ENCODE results near the gene PLD4. TPM values are rescaled to one million over a fixed set of nuclear protein-coding genes. Genes with fewer than 3 reads are reported as not detected.

Gene PLD4
- total RNA-seq, 4 donors from 2014 or later: 1.7 to 4.1 TPM; not detected in 2

DNA sequence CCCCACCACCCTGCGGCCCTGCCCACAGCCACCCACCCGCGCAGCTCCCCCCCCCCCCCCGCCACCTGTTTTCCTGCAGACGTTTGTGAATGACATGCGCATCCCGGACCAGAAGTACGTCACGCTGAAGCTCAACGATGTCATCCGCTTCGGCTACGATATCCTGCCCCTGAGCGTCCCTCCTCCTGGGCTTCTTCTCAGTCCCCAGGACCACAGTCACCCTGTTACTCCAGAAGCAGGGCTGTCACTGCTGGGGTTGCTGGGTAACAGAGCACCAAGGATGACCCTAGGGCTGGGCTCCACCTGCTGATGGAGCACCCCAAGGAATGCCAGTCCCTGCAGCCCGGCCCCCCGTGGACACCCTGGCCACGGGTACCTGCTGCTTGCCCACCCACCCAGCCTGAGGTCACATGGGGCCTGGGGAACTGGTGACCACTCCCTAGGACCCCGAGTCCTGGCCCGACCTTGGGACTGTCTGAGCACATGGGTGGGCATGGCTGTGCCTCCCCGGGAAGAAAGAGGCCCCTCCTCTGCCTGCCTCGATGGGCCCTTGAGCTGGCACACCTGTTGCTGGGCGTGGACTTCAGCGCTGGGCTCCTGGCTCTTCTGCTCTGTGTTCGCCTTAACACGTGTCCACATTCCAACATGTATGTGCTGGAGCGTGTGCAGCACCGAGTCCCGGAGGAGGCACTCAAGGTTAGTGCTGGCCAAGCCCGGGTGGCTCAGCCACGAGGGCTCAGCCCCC, 46.7 kb upstream of the PLD4 start:
- no peak overlapping the region for H3K27ac ChIP-seq
- H3K27me3 ChIP-seq: no peaks in the 10 kb centered on the region
- H3K4me1 ChIP-seq: no peaks in the 10 kb centered on the region
- peaks cover 0 to 32% (median 0%) of the 10 kb centered on the region in 3 donors for H3K36me3 ChIP-seq
- no peak for DNase-seq
- H3K4me3 ChIP-seq: no peak overlapping the region
- TF ChIP-seq, protein P1, sequence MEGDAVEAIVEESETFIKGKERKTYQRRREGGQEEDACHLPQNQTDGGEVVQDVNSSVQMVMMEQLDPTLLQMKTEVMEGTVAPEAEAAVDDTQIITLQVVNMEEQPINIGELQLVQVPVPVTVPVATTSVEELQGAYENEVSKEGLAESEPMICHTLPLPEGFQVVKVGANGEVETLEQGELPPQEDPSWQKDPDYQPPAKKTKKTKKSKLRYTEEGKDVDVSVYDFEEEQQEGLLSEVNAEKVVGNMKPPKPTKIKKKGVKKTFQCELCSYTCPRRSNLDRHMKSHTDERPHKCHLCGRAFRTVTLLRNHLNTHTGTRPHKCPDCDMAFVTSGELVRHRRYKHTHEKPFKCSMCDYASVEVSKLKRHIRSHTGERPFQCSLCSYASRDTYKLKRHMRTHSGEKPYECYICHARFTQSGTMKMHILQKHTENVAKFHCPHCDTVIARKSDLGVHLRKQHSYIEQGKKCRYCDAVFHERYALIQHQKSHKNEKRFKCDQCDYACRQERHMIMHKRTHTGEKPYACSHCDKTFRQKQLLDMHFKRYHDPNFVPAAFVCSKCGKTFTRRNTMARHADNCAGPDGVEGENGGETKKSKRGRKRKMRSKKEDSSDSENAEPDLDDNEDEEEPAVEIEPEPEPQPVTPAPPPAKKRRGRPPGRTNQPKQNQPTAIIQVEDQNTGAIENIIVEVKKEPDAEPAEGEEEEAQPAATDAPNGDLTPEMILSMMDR (IDR thresholded peaks at IDR 0.05): no peak
- no peak for TF ChIP-seq POLR2A (IDR thresholded peaks at IDR 0.05)
- no peaks in the 10 kb centered on the region for H3K9me3 ChIP-seq

DNA sequence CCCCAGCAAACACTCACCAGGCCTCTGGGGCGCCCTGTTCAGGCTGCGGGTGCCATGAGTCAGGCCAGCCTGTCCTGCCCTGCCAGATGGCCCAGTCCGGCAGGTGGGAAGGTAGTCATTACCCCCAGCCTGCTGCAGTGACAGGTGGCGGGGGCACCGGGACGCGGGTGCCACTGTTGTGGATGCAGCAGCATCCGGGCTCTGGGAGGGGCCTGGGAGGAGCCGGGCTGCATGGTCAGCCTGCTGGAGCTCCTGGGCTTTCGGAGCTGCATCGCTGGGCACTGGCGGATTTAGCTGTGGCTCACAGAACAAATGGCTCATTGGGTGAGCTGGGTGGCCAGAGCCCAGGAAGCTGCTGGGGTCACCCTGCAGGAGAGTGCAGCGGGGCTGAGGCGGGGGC, 46.1 kb upstream of the PLD4 start:
- TF ChIP-seq, protein P1 (IDR thresholded peaks at IDR 0.05): no peak
- no peak for TF ChIP-seq POLR2A (IDR thresholded peaks at IDR 0.05)
- Histone ChIP-seq H3K36me3 (peaks cover 0 to 38% (median 0%) of the 10 kb centered on the region in 3 donors), H3K4me1 (no peaks in the 10 kb centered on the region), H3K27me3 (no peaks in the 10 kb centered on the region), H3K9me3 (no peaks in the 10 kb centered on the region), H3K4me3 (no peak overlapping the region), H3K27ac (no peak overlapping the region)
- no peak for DNase-seq

DNA sequence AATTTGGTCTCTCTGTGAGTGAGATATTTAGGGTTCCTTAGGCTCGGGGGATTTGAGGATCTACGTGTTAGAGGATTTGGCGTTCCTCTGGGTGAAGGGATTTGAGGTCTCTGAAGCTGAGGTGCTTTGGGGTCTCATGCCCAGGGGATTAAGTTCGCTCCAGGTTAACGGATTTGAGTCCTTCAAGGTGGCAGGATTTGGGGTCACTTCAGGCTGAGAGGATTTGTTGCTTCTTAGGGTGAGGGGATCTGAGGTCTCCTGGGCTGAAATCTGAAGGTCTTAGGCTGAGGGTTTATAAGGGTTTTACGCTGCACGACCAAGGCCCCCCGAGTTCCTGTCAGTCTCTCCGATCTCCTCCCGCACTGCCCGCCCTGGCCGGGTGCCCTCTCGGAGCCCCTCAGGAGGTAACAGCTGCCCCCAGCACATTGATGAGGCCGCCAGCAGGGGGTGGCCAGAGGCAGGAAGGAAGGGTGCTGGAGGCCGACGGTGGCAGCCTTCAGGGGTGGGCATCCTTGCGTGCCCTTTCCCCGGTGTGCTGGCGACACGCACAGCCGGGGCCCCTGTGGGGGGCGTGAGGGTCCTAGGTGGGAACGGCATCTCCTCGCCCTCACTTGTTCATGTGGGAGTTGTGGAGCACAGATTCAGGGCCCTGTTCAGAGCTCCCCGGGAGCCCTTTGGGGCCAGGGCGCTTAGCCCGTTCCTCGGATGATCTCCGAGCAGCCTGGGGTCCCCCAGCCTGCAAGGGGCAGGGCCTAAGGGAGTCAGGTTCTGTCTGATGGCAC, 45.3 kb upstream of the PLD4 start:
- no peak overlapping the region for H3K4me3 ChIP-seq
- H3K4me1 ChIP-seq: no peaks in the 10 kb centered on the region
- no peak for DNase-seq
- H3K36me3 ChIP-seq: peaks cover 0 to 46% (median 0%) of the 10 kb centered on the region in 3 donors
- no peak overlapping the region for H3K27ac ChIP-seq
- TF ChIP-seq, protein P1 (IDR thresholded peaks at IDR 0.05): no peak
- TF ChIP-seq POLR2A (IDR thresholded peaks at IDR 0.05): no peak
- no peaks in the 10 kb centered on the region for H3K27me3 ChIP-seq
- no peaks in the 10 kb centered on the region for H3K9me3 ChIP-seq

DNA sequence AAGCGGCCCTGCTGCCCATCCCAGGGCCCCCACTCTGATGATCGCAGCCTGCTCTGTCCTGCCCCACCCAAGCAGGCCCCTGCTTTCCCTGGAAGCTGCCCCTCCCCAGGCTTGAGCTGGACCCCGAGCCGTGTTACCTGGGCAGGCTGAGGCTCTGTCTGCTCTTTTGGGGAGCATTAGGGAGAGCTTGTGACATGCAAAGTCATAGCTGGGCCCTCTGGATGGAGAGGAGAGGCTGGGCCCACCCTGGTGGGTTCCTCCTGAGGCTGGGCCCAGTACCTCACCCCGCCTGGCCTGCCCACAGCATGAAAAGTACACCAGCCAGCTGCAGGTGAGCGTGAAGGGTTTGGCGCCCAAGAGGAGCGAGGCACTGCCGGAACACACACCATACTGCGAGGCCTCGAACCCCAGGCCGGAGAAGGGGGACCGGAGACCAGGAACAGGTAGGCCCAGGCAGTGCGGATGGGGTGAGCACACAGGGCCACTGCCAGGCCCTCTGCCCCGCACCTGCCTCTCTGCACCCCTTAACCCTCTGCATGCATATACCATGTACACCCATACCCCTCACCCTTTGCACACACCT, 44.6 kb upstream of the PLD4 start:
- no peak overlapping the region for H3K27ac ChIP-seq
- no peaks in the 10 kb centered on the region for H3K27me3 ChIP-seq
- no peak overlapping the region for H3K4me3 ChIP-seq
- no peaks in the 10 kb centered on the region for H3K9me3 ChIP-seq
- no peak for DNase-seq
- TF ChIP-seq POLR2A (IDR thresholded peaks at IDR 0.05): no peak
- TF ChIP-seq, protein P1 (IDR thresholded peaks at IDR 0.05): no peak
- H3K36me3 ChIP-seq: peaks cover 0 to 46% (median 0%) of the 10 kb centered on the region in 3 donors
- no peaks in the 10 kb centered on the region for H3K4me1 ChIP-seq

DNA sequence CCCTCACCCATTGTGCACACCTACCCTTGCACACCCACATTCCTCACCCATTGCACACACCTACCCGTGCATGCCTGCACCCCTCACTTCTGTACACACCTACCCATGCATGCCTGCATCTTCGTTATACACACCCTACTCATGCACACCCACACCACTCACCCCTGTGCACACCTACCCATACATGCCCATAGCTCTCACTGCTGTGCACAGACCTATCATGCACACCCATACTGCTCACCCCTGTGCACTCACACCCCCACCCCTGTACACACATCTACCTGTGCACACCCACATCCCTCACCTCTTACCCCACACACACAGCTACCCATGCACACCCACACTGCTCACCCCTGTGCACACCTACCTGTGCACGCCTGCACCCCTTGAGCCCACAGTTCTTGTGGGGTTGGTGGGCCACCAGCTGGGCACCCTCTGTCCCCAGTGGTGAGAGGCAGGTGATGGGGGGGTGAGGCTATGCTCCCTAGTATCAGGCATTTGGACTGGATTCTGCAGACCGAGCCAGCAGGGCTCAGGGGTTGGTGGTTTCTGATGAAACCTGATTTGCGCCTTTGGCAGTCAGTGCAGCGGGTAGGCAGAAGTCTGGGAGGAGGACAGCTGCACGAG, 44.0 kb upstream of the PLD4 start:
- Histone ChIP-seq H3K36me3 (peaks cover 0 to 53% (median 0%) of the 10 kb centered on the region in 3 donors), H3K9me3 (no peaks in the 10 kb centered on the region), H3K4me1 (no peaks in the 10 kb centered on the region), H3K4me3 (no peak overlapping the region), H3K27ac (no peak overlapping the region), H3K27me3 (no peaks in the 10 kb centered on the region)
- no peak for DNase-seq
- TF ChIP-seq, protein P1 (IDR thresholded peaks at IDR 0.05): no peak
- TF ChIP-seq POLR2A (IDR thresholded peaks at IDR 0.05): no peak

Data from Peyer's patch (tissue), 4 donors.